DOHH2 (cell line): ENCODE measurements around the gene PCDHB6.

ENCODE experiments used
- CTCF ChIP-seq: fragments of 200-600 bp; sonication (generic); IDR thresholded peaks from one replicate; pipeline ENCODE4 v1.5.1; 2014; ENCODE audit warnings: antibody characterized with exemption, mild to moderate bottlenecking, low read depth, low read length; ENCODE audit not compliant: poor library complexity, severe bottlenecking
- EZH2phosphoT487 ChIP-seq: fragments of 200-600 bp; sonication (generic); IDR thresholded peaks from 2 replicates; pipeline ENCODE4 v1.6.1; 2017; ENCODE audit warnings: borderline replicate concordance, mild to moderate bottlenecking, antibody characterized with exemption, low read length, moderate library complexity, mixed read lengths

GRCh38 chr5:141180313-141180712 is 30.5 kb downstream of the PCDHB6 start:
- TF ChIP-seq CTCF, result no peak
- TF ChIP-seq EZH2phosphoT487, result no peak
